ENCODE data around the gene PHACTR1.

DNA sequence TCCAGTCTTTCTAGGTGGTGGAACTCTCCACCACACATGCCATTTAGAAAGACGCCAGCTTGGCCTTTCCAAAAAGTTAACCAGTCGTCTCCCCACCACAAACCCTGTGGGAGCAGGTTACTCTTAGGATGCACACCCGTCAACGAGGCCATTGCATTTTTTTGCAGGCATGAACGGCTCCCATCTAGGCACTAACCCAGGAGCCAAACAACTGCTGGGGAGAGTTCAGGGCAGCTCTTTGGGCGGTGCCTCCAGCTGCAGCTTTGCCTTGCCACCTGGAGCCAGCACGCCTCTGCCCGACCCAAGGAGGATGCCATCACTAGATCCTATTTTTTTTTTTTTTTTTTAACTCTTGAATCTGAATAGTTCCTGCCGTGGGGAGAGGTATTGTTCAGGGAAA is 571.9 kb downstream of the PHACTR1 start:
- TF ChIP-seq POLR2A (IDR thresholded peaks at IDR 0.05) (no peak), POLR2AphosphoS5 (IDR thresholded peaks at IDR 0.05; ENCODE audit: insufficient read depth in 1 of 2, low read depth in 1 of 2) (no peak)
- TF ChIP-seq, protein P1, sequence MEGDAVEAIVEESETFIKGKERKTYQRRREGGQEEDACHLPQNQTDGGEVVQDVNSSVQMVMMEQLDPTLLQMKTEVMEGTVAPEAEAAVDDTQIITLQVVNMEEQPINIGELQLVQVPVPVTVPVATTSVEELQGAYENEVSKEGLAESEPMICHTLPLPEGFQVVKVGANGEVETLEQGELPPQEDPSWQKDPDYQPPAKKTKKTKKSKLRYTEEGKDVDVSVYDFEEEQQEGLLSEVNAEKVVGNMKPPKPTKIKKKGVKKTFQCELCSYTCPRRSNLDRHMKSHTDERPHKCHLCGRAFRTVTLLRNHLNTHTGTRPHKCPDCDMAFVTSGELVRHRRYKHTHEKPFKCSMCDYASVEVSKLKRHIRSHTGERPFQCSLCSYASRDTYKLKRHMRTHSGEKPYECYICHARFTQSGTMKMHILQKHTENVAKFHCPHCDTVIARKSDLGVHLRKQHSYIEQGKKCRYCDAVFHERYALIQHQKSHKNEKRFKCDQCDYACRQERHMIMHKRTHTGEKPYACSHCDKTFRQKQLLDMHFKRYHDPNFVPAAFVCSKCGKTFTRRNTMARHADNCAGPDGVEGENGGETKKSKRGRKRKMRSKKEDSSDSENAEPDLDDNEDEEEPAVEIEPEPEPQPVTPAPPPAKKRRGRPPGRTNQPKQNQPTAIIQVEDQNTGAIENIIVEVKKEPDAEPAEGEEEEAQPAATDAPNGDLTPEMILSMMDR (IDR thresholded peaks at IDR 0.05): no peak
